NCI-H1092 treated with DMSO at 0.1 percent for 48 hours (cell line): Measurements from ENCODE around the gene SERPINA4.

Experiments used
- DNase-seq: peaks from one replicate; lab custom pipeline; 2025; lab: John Stamatoyannopoulos, UW

SERPINA4 gene

GRCh38 chr14:94615823-94616570 is 54.8 kb downstream of the SERPINA4 start:
- DNase-seq = no peak

GRCh38 chr14:94617366-94617941 is 56.2 kb downstream of the SERPINA4 start:
- DNase-seq = no peak

GRCh38 chr14:94617988-94618822 is 57.0 kb downstream of the SERPINA4 start:
- DNase-seq = no peak

- DNase-seq = no peak
Observed at GRCh38 chr14:94619297-94619696, 58.1 kb downstream of the SERPINA4 start.
